DMS53 treated with DMSO at 0.1 percent for 48 hours (cell line): ENCODE measurements around the gene MAML3.

Source experiments
- DNase-seq: peaks from one replicate; lab custom pipeline; 2025; ENCODE audit not compliant: unreplicated experiment; lab: John Stamatoyannopoulos, UW

MAML3 gene

DNA sequence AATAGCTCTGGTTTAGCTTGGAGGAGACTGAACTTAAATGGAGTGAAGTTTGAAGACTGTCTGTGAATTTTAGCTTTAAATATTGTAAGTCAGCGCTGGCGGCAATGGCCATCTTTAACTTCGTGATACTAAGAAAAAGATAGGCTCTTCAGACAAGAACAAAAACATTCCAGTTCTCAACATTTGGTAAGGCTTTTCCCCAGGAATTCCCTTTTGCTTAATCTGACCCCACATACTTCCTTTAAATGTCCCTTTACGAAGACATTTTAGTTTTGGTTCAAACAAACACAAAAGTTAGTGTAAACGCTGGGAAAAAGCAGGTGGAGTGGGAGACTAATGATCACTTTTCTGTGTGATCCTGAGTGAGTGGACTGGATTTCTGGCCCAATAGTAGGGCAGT, 106.2 kb downstream of the MAML3 start:
- DNase-seq: no peak

DNA sequence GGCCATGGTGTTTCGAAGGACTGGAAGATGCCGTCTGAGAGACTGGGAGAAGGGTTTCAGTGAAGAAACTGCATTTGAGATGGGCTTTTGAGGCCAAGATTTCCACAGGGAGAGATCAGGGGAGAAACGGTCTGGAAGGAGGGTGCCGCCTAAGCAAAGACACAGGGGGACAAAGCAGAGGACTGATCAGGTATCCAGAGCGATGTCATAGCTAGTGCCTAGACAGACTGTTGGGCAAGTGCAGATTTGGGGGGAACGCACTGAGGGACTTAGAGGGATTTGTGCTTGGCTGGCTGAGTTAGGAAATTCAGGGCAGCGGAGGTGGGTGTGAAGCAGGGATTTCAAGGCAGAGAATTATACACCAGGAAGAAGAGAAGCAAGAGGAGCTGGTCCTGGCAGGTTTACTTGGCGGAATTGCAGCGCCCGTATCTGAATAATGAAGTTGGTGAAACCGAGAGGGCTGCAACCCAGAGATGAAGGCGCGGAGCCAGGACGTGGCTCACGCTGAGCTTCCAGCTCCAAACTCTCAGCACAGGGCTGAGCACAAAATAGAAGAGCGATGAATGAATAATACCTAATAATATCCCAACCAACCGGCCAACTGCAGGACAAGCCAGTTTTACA, 106.9 kb downstream of the MAML3 start:
- DNase-seq: peak; percentile 32

- peak; percentile 15 for DNase-seq
These were observed 107.4 kb downstream of the MAML3 start for GRCh38 chr4:140046543-140046942.

- no peak for DNase-seq
These were observed 108.0 kb downstream of the MAML3 start for GRCh38 chr4:140046016-140046415.

DNA sequence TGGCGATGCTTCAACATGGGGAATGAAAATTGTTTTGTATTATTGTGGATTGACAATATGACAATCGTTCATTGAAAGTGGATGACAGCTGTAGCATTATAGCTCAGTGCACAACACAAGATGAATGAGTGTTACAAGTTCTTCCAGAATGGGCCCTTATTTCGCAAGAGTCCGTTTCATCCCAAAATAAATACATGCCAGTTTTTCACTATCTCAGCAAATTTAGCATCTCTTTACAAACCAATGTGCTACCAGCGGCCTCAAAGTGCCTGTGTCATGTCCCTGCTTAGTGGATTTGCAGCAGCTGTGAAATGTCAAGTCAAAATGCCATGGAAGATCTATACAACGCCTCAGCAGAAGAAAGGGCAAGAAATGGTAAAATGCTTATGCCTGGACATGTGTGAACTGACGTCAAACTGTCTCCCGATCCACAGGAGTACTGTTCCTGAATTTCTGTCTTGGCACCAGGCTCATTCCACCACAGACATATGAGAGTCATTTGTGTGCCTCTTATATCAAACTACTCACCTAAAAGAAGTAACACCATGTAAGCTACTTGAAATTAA, 109.6 kb downstream of the MAML3 start:
- DNase-seq: no peak

- no peak for DNase-seq
These were observed 111.3 kb downstream of the MAML3 start for GRCh38 chr4:140042634-140043033.

DNA sequence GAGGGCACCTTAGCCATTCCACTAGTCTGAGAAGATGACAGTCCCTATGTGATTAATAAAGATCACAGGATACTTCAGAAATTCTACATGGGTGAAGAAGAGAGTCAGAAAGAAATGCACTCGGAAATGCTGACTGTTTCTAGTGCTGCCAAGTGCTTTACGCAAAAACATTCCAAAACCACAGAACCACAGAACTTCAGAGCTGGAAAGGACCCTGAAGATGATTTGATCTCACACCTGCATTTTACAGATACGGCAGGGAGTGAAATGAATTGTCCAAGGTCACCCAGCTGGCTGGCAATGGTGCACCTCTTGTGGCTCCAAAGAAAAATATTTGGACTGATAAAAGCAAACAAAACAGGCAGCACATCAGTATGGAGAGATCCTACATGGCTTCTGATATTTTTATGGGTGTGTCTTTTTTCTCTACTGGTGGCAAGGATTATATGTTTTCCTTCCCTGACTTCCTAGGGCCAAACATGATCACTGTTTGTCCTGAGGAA, 115.9 kb downstream of the MAML3 start:
- peak; percentile 13 for DNase-seq

- DNase-seq: peak; percentile 64
These were observed 116.5 kb downstream of the MAML3 start for GRCh38 chr4:140037353-140038030.

DNA sequence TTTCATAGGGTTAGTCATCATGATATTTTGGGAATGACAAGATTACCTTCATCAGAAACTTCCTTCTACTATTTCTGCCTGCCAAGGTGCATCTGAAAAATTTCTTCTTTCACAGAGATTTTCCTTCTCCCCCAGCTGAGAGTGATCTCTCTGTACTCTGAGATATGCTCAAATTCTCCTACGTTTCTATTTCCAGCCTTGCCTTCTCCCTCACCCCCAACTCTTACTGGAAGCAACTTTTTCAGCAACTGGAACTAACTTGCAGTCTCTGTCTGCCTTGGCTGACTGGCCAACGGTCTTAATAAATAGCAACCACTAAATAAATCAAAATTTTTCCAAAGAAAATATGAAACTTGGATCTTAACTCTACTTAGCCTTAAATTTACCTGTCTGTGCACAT, 122.3 kb downstream of the MAML3 start:
- DNase-seq: no peak

- no peak for DNase-seq
These were observed 122.9 kb downstream of the MAML3 start for GRCh38 chr4:140031061-140031460.

GRCh38 chr4:140028676-140029517, 125.1 kb downstream of the MAML3 start:
- no peak for DNase-seq

- DNase-seq: no peak
These were observed 125.9 kb downstream of the MAML3 start for GRCh38 chr4:140028101-140028500.

GRCh38 chr4:140027101-140027500, 126.9 kb downstream of the MAML3 start:
- no peak for DNase-seq

- no peak for DNase-seq
These were observed 128.5 kb downstream of the MAML3 start for GRCh38 chr4:140025470-140025869.

DNA sequence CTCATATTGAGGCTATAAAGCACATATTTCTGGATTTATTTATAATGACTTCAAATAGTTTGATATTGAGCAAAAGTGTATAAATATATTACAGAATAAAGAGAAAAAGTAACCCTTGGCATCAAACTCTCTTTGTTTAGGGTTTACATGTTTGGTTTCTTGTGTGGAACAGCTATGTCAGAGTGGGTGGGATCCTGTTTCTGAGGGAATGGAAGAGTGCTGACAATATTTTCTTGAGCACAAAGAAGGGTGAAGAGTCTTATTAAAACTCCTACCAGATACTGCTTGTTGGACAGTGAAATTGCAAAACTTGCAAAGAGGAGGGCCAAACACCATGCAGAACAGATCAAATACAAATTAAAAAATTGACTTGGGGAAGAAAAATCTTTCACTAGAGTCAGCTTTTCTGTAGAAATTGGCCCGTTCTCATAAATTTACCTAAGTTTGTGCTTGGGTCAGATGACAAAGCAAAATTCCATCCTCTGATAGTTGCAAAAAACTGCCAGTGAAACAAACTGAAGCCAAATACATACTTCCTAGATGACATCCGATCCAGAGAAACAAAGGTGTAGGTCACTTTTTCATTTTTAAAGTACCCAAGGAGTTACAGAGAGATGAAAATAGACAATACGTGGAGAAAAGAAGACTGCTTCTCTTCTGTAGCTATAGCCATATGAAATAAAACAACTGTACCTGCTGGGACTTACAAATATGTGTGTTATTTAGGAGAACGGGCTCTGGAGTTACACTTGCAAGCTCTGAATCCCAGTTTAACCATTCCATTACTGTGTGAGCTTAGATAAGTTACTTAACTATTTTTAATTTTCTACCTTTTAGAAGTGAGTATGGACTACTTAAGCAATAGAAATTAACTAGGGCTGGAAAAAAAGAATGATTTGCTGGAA, 133.3 kb downstream of the MAML3 start:
- DNase-seq: peak; percentile 50

GRCh38 chr4:140019619-140020347, 134.2 kb downstream of the MAML3 start:
- DNase-seq: peak; percentile 87

DNA sequence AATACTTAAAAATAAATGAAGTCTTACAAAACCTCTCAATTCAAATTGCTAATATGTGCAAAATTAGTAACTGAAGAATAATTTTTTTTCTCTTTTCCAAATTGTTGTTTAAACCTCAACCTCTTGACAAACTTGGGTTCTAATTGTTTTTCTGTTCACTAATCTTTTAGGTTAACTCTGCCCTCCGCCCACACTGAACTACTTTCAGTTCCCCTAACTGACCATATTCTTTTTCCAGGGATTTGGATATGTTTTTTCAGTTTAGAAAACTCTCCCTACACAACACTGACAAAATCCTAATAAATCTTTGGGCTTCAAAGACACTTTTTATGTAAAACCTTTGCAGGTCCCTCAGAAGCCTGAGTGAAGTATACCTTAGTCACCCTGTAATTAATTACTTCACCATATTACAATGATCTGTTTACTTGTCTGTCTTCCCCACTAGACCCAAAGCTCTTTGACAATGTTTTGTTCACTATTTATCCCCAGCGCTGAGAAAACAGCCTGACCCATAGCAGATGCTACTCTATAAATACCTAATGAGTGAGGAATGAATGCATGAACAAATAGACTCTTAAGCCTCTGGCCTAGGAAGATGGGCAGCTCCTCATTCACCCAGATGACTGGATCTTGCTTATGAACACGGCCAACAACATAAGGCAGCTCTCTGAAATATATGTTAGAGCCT, 134.9 kb downstream of the MAML3 start:
- peak; percentile 85 for DNase-seq

GRCh38 chr4:140014284-140014683, 139.7 kb downstream of the MAML3 start:
- no peak for DNase-seq
